HT-29 (cell line): ENCODE measurements around the gene CRISP1. TPM values are rescaled to one million over a fixed set of nuclear protein-coding genes. Genes with fewer than 3 reads are reported as not detected.
A peak's percentile ranks its signal among the peaks of the same experiment; 100 is the strongest.
"Not testable (repeated sequence)": the region's sequence is repeated elsewhere in the genome, so short reads cannot be mapped to it uniquely, and the experiment has no call there.

Experiments used
- DNase-seq: peaks from one replicate; pipeline ENCODE4 v3.0.0-alpha.2; 2015; ENCODE audit warnings: low spot score
- total RNA-seq: library from RNA; depleted of rRNA; stranded (reverse); fragments of >200 nt; shearing (Covaris generic); gene quantifications from 2 replicates; pipeline ENCODE4 v1.2.3, GENCODE V29; 2014; rRNA removed

The CRISP1 gene
- total RNA-seq, 1 experiment from 2014 or later: not detected

GRCh38 chr6:49841424-49841823 lies 24.9 kb downstream of the CRISP1 start:
- DNase-seq: no peak

GRCh38 chr6:49839957-49840356 lies 26.4 kb downstream of the CRISP1 start:
- no peak for DNase-seq

GRCh38 chr6:49839162-49839561 lies 27.2 kb downstream of the CRISP1 start:
- no peak for DNase-seq

- DNase-seq: no peak
Observed at GRCh38 chr6:49835140-49835539, 31.2 kb downstream of the CRISP1 start.

- DNase-seq: no peak
Observed at GRCh38 chr6:49833386-49833785, 32.9 kb downstream of the CRISP1 start.

GRCh38 chr6:49826743-49827406 lies 39.5 kb downstream of the CRISP1 start:
- no peak for DNase-seq

- no peak for DNase-seq
Observed at GRCh38 chr6:49815166-49815565, 51.2 kb downstream of the CRISP1 start.

GRCh38 chr6:49813248-49813647 lies 53.1 kb downstream of the CRISP1 start:
- no peak for DNase-seq

- no peak for DNase-seq
Observed at GRCh38 chr6:49806145-49806544, 60.2 kb downstream of the CRISP1 start.

- DNase-seq: no peak
Observed at GRCh38 chr6:49805246-49805645, 61.1 kb downstream of the CRISP1 start.

- no peak for DNase-seq
Observed at GRCh38 chr6:49801525-49801924, 64.8 kb downstream of the CRISP1 start.

- no peak for DNase-seq
Observed at GRCh38 chr6:49799090-49799489, 67.2 kb downstream of the CRISP1 start.

- not testable (repeated sequence) for DNase-seq
Observed at GRCh38 chr6:49796842-49797455, 69.4 kb downstream of the CRISP1 start.

- no peak for DNase-seq
Observed at GRCh38 chr6:49790341-49790740, 76.0 kb downstream of the CRISP1 start.

GRCh38 chr6:49787176-49787575 lies 79.2 kb downstream of the CRISP1 start, which contains the start of gene PGK2:
Gene PGK2 (minus strand): TSS chr6:49787285. CDS start chr6:49787187, 98 bp downstream.
- peak; percentile 51 for DNase-seq

- no peak for DNase-seq
Observed at GRCh38 chr6:49784272-49784671, 82.1 kb downstream of the CRISP1 start.

Other genes with a start within 250 kb of the CRISP1 start
- not detected in 2 replicates for gene RHAG, start 229.7 kb downstream of the CRISP1 start, total RNA-seq
- gene CRISP2, start 153.0 kb downstream of the CRISP1 start, total RNA-seq: not detected in 2 replicates
- gene CRISP3, start 122.1 kb downstream of the CRISP1 start, total RNA-seq: not detected in 2 replicates
- not detected in 2 replicates for gene PGK2, start 79.2 kb downstream of the CRISP1 start, total RNA-seq
- gene DEFB114, start 97.6 kb upstream of the CRISP1 start, total RNA-seq: not detected in 2 replicates
- not detected in 2 replicates for gene DEFB113, start 103.1 kb upstream of the CRISP1 start, total RNA-seq
- not detected in 2 replicates for gene DEFB110, start 155.5 kb upstream of the CRISP1 start, total RNA-seq
- gene DEFB112, start 183.4 kb upstream of the CRISP1 start, total RNA-seq: not detected in 2 replicates